HG03025 (cell line): Measurements from ENCODE around the gene F8A3.
"Not testable (repeated sequence)": the region's sequence is repeated elsewhere in the genome, so short reads cannot be mapped to it uniquely, and the experiment has no call there.

Experiments
- ATAC-seq: cut with Tn5 transposase; IDR thresholded peaks from one replicate; pipeline ENCODE4 v1.9.1; 2021; ENCODE audit warnings: mild to moderate bottlenecking, moderate library complexity; ENCODE audit not compliant: unreplicated experiment, low FRiP score

F8A3 gene

GRCh38 chrX:155458471-155458870 is at the start of gene F8A3:
Gene F8A3, minus strand, starts transcription at chrX:155458620. Its CDS starts 20 bp downstream, at chrX:155458600.
- peak; percentile 76 for ATAC-seq

GRCh38 chrX:155505296-155505695 is 46.9 kb upstream of the F8A3 start:
- no peak for ATAC-seq

GRCh38 chrX:155495134-155495533 is 36.7 kb upstream of the F8A3 start:
- ATAC-seq, result not testable (repeated sequence)

GRCh38 chrX:155491421-155491820 is 33.0 kb upstream of the F8A3 start:
- not testable (repeated sequence) for ATAC-seq

GRCh38 chrX:155477136-155477535 is 18.7 kb upstream of the F8A3 start:
- not testable (repeated sequence) for ATAC-seq

GRCh38 chrX:155466269-155466938 is 8.0 kb upstream of the F8A3 start:
- not testable (repeated sequence) for ATAC-seq

- not testable (repeated sequence) for ATAC-seq
Measured at GRCh38 chrX:155460501-155460900, 2.1 kb upstream of the F8A3 start.

GRCh38 chrX:155457761-155458447 is 516 bp downstream of the F8A3 start:
- ATAC-seq, result peak; percentile 46

GRCh38 chrX:155441097-155441496 is 17.3 kb downstream of the F8A3 start:
- ATAC-seq, result no peak

- ATAC-seq, result no peak
Measured at GRCh38 chrX:155435744-155436112, 22.7 kb downstream of the F8A3 start.

- no peak for ATAC-seq
Measured at GRCh38 chrX:155434906-155435743, 23.3 kb downstream of the F8A3 start.

GRCh38 chrX:155417769-155418168 is 40.7 kb downstream of the F8A3 start:
- no peak for ATAC-seq
